Testis (tissue), 2 donors: ENCODE measurements around the gene ITGAD.

Experiments used
- CTCF ChIP-seq, 3 experiments: fragments of 450-650 bp in 2 of 3; fragments of 200-600 bp in 1 of 3; sonication (generic) in 1 of 3; IDR thresholded peaks; one replicate each; pipeline ENCODE4 v1.5.1; 2016 to 2019; ENCODE audit warnings: antibody characterized with exemption in 3 of 3, mild to moderate bottlenecking in 2 of 3, moderate library complexity in 1 of 3
- POLR2A ChIP-seq: fragments of 450-650 bp; IDR thresholded peaks from one replicate; pipeline ENCODE4 v1.6.1; 2017; ENCODE audit warnings: antibody characterized with exemption, mild to moderate bottlenecking, moderate library complexity

- TF ChIP-seq CTCF (IDR thresholded peaks at IDR 0.05) = no peak
- TF ChIP-seq POLR2A = no peak
These were observed 36.7 kb downstream of the ITGAD start for GRCh38 chr16:31429796-31430195.
